Measurements from ENCODE around the gene DCUN1D2. TPM values are rescaled to one million over a fixed set of nuclear protein-coding genes. Genes with fewer than 3 reads are reported as not detected.

The DCUN1D2 gene
- total and polyA plus RNA-seq, 10 of the 15 experiments (the other 5 are each of a cell fraction or from before 2014, with no cell fraction given) = 2.5 to 23.6 (median 9.3) TPM

DNA sequence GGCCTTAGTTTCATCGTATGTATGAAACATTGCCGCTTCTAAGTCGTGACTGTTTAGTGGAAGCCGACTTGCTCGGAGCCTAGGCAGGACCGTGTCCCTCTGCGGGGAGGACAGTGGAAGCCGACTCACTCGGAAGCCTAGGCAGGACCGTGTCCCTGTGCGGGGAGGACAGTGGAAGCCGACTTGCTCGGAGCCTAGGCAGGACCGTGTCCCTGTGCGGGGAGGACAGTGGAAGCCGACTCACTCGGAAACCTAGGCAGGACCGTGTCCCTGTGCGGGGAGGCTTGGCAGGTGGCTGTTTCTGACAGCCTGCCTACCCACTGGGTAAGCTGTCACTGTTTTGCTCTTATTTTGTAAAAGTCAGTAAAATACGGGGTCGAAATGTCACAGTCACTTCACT, 20.4 kb upstream of the DCUN1D2 start (continued):
- TF ChIP-seq ZNF592 (IDR thresholded peaks at IDR 0.05) (no peak), MTA2 (IDR thresholded peaks at IDR 0.05; ENCODE audit: low read depth) (no peak), NRF1 (conservative IDR thresholded peaks at IDR 0.05; ENCODE audit: low read depth, low read length) (no peak), ATF7 (IDR thresholded peaks at IDR 0.05; ENCODE audit: low read depth) (no peak), STAT1 (conservative IDR thresholded peaks at IDR 0.05) (no peak), IRF4 (IDR thresholded peaks at IDR 0.05; ENCODE audit: low read depth, low read length) (no peak), SRF (IDR thresholded peaks at IDR 0.05; ENCODE audit: low read depth in 2 of 2, low read length in 2 of 2) (no peak), SMC3 (IDR thresholded peaks at IDR 0.05; ENCODE audit: borderline replicate concordance, low read length) (no peak), SIX5 (IDR thresholded peaks at IDR 0.05; ENCODE audit: low read depth, low read length, severe bottlenecking) (no peak)

GRCh38 chr13:113509989-113510388, 19.5 kb upstream of the DCUN1D2 start:
- Histone ChIP-seq H2AFZ (ENCODE audit: control insufficient read depth, low read depth, low read length) (no peak overlapping the region), H3K36me3 (ENCODE audit: control insufficient read depth in 2 of 2, insufficient read depth in 2 of 2, low read length in 1 of 2) (peaks cover 1 to 5% of the 10 kb centered on the region in 2 experiments), H3K27ac (ENCODE audit: control insufficient read depth, insufficient read depth) (no peak overlapping the region), H3K9ac (ENCODE audit: control insufficient read depth, insufficient read depth, low read length) (no peak overlapping the region), H3K4me3 (no peak overlapping the region), H3K27me3 (replicated peaks in 1 of 2; ENCODE audit: control insufficient read depth in 2 of 2, insufficient read depth in 2 of 2, low read length in 1 of 2) (no peaks in the 10 kb centered on the region), H3K79me2 (ENCODE audit: control insufficient read depth, insufficient read depth, low read length) (no peaks in the 10 kb centered on the region), H3K4me2 (ENCODE audit: control insufficient read depth, insufficient read depth) (no peak overlapping the region), H3K4me1 (ENCODE audit: control insufficient read depth, insufficient read depth, low read length) (no peaks in the 10 kb centered on the region), H3K9me3 (replicated peaks; ENCODE audit: control insufficient read depth, insufficient read depth, low read length) (no peaks in the 10 kb centered on the region), H4K20me1 (ENCODE audit: control insufficient read depth, insufficient read depth) (no peaks in the 10 kb centered on the region)
- 97% methylated on average over 10 of the region's 10 CpGs for WGBS (ENCODE audit: insufficient coverage, insufficient replicate concordance, low lambda C conversion rate, missing lambda C conversion rate)
- no TSS peak for BruUV-seq (replicated peaks)
- RAD21 ChIA-PET (ENCODE audit: unreplicated experiment) = no interaction called here
- DNase-seq (ENCODE audit: low read depth, low spot score) (no peak), ATAC-seq (no peak), FAIRE-seq (no peak)
- in situ Hi-C loops (cut with MboI) = no loop called here
- POLR2A ChIA-PET = no interaction called here
- intact Hi-C loops (cut with micrococcal nuclease; ENCODE audit: unreplicated experiment) = no loop called here
- SMC1A ChIA-PET (ENCODE audit: uncharacterized antibody, unreplicated experiment) = no interaction called here
- CTCF ChIA-PET = no interaction called here
- no peak for TF ChIP-seq POU2F2 (IDR thresholded peaks at IDR 0.05; ENCODE audit: borderline replicate concordance, low read depth, low read length)
- TF ChIP-seq GABPA (IDR thresholded peaks at IDR 0.05; ENCODE audit: low read depth) = no peak
- TF ChIP-seq, protein P1, sequence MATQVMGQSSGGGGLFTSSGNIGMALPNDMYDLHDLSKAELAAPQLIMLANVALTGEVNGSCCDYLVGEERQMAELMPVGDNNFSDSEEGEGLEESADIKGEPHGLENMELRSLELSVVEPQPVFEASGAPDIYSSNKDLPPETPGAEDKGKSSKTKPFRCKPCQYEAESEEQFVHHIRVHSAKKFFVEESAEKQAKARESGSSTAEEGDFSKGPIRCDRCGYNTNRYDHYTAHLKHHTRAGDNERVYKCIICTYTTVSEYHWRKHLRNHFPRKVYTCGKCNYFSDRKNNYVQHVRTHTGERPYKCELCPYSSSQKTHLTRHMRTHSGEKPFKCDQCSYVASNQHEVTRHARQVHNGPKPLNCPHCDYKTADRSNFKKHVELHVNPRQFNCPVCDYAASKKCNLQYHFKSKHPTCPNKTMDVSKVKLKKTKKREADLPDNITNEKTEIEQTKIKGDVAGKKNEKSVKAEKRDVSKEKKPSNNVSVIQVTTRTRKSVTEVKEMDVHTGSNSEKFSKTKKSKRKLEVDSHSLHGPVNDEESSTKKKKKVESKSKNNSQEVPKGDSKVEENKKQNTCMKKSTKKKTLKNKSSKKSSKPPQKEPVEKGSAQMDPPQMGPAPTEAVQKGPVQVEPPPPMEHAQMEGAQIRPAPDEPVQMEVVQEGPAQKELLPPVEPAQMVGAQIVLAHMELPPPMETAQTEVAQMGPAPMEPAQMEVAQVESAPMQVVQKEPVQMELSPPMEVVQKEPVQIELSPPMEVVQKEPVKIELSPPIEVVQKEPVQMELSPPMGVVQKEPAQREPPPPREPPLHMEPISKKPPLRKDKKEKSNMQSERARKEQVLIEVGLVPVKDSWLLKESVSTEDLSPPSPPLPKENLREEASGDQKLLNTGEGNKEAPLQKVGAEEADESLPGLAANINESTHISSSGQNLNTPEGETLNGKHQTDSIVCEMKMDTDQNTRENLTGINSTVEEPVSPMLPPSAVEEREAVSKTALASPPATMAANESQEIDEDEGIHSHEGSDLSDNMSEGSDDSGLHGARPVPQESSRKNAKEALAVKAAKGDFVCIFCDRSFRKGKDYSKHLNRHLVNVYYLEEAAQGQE (IDR thresholded peaks at IDR 0.05; ENCODE audit: low read depth, low read length) = no peak
- TF ChIP-seq RUNX3 (IDR thresholded peaks at IDR 0.05; ENCODE audit: low read length) = no peak
- no peak for TF ChIP-seq SIX5 (IDR thresholded peaks at IDR 0.05; ENCODE audit: low read depth, low read length, severe bottlenecking)
- no peak for TF ChIP-seq SMAD1 (IDR thresholded peaks at IDR 0.05; ENCODE audit: low read depth, partially characterized antibody)
- TF ChIP-seq RAD51 (IDR thresholded peaks at IDR 0.05) = no peak
- no peak for TF ChIP-seq EZH2 (IDR thresholded peaks at IDR 0.05; ENCODE audit: borderline replicate concordance, control insufficient read depth, low read depth, low read length)
- TF ChIP-seq NFYB (IDR thresholded peaks at IDR 0.05; ENCODE audit: insufficient read depth, low read depth, low read length) = no peak
